Dermis microvascular lymphatic vessel endothelial cell (primary cell): Measurements from ENCODE around the gene QRFPR. TPM values are rescaled to one million over a fixed set of nuclear protein-coding genes. Genes with fewer than 3 reads are reported as not detected.
"Not testable (repeated sequence)": the region's sequence is repeated elsewhere in the genome, so short reads cannot be mapped to it uniquely, and the experiment has no call there.

Source experiments
- DNase-seq, 2 donors: peaks; one replicate each; pipeline versions ENCODE4 v3.0.0 to v3.0.0-alpha.2; 2010; ENCODE audit warnings: low read depth in 2 of 2
- total RNA-seq: library from RNA; depleted of rRNA; stranded (reverse); fragments of >200 nt; gene quantifications from 2 replicates; pipeline ENCODE4 v1.2.1, GENCODE V29; 2014

The QRFPR gene
- total RNA-seq, 1 donor from 2014 or later = 0.90 TPM

- no peak for DNase-seq
Measured at GRCh38 chr4:121339824-121340223, 41.0 kb downstream of the QRFPR start.

GRCh38 chr4:121339307-121339706, 41.5 kb downstream of the QRFPR start:
- DNase-seq = no peak

- DNase-seq = no peak
Measured at GRCh38 chr4:121338518-121338917, 42.3 kb downstream of the QRFPR start.

GRCh38 chr4:121336706-121337105, 44.1 kb downstream of the QRFPR start:
- DNase-seq = no peak

- no peak for DNase-seq
Measured at GRCh38 chr4:121330180-121330665, 50.6 kb downstream of the QRFPR start.

GRCh38 chr4:121326597-121326996, 54.2 kb downstream of the QRFPR start:
- no peak for DNase-seq

GRCh38 chr4:121324331-121324730, 56.5 kb downstream of the QRFPR start:
- DNase-seq = no peak

- DNase-seq = no peak
Measured at GRCh38 chr4:121321466-121321865, 59.4 kb downstream of the QRFPR start.

- no peak for DNase-seq
Measured at GRCh38 chr4:121316091-121316490, 64.7 kb downstream of the QRFPR start.

GRCh38 chr4:121313430-121313829, 67.4 kb downstream of the QRFPR start:
- DNase-seq = not testable (repeated sequence)

GRCh38 chr4:121308828-121309227, 72.0 kb downstream of the QRFPR start:
- DNase-seq = no peak

- DNase-seq = no peak
Measured at GRCh38 chr4:121308328-121308663, 72.5 kb downstream of the QRFPR start.

GRCh38 chr4:121307445-121308327, 73.1 kb downstream of the QRFPR start:
- peak in 1 of 2 donors; percentile 21 for DNase-seq

- no peak for DNase-seq
Measured at GRCh38 chr4:121306931-121307330, 73.9 kb downstream of the QRFPR start.

GRCh38 chr4:121304893-121305292, 75.9 kb downstream of the QRFPR start:
- DNase-seq = no peak

- DNase-seq = no peak
Measured at GRCh38 chr4:121299367-121299766, 81.5 kb downstream of the QRFPR start.

- no peak for DNase-seq
Measured at GRCh38 chr4:121283319-121283718, 97.5 kb downstream of the QRFPR start.

GRCh38 chr4:121280425-121280824, 100.4 kb downstream of the QRFPR start:
- no peak for DNase-seq

- no peak for DNase-seq
Measured at GRCh38 chr4:121278811-121279368, 101.9 kb downstream of the QRFPR start.
